Limb (tissue), 2 donors: Measurements from ENCODE around the gene YBX2.
A peak's percentile ranks its signal among the peaks of the same experiment; 100 is the strongest.

Source experiments
- DNase-seq, 2 donors: peaks; one replicate each; pipeline ENCODE4 v3.0.0-alpha.2; 2016; ENCODE audit errors: extremely low spot score in 2 of 2

Gene YBX2

GRCh38 chr17:7304179-7304578 is 9.7 kb upstream of the YBX2 start:
- no peak for DNase-seq

- peak; percentile 66 to 88 for DNase-seq
Measured at GRCh38 chr17:7296189-7296861, 1.9 kb upstream of the YBX2 start.

GRCh38 chr17:7295230-7296180 is 1.1 kb upstream of the YBX2 start:
- DNase-seq: no peak

GRCh38 chr17:7293816-7294613 is 424 bp downstream of the YBX2 start:
- no peak for DNase-seq

GRCh38 chr17:7293159-7293558 is 1.3 kb downstream of the YBX2 start:
- DNase-seq: no peak

- DNase-seq: no peak
Measured at GRCh38 chr17:7292729-7293128, 1.7 kb downstream of the YBX2 start.

- DNase-seq: no peak
Measured at GRCh38 chr17:7292194-7292593, 2.2 kb downstream of the YBX2 start.

GRCh38 chr17:7290685-7291084 is 3.8 kb downstream of the YBX2 start:
- no peak for DNase-seq

GRCh38 chr17:7290166-7290565 is 4.3 kb downstream of the YBX2 start:
- no peak for DNase-seq

- no peak for DNase-seq
Measured at GRCh38 chr17:7289256-7290032, 5.0 kb downstream of the YBX2 start.

- DNase-seq: no peak
Measured at GRCh38 chr17:7285679-7286078, 8.8 kb downstream of the YBX2 start.

GRCh38 chr17:7284911-7285310 is 9.5 kb downstream of the YBX2 start:
- no peak for DNase-seq

- no peak for DNase-seq
Measured at GRCh38 chr17:7283471-7284216, 10.8 kb downstream of the YBX2 start.

- no peak for DNase-seq
Measured at GRCh38 chr17:7282752-7283321, 11.6 kb downstream of the YBX2 start.

GRCh38 chr17:7281953-7282751 is 12.3 kb downstream of the YBX2 start:
- DNase-seq: peak in 1 of 2 donors; percentile 63

GRCh38 chr17:7281074-7281952 is 13.1 kb downstream of the YBX2 start, which contains the start of gene SLC2A4:
Gene SLC2A4, plus strand, starts transcription at chr17:7281718. Its CDS starts 217 bp downstream, at chr17:7281935.
- peak; percentile 85 to 93 for DNase-seq

GRCh38 chr17:7280519-7281073 is 13.8 kb downstream of the YBX2 start:
- peak; percentile 87 to 91 for DNase-seq

- DNase-seq: no peak
Measured at GRCh38 chr17:7279448-7279847, 15.0 kb downstream of the YBX2 start.
